SK-N-SH (cell line): ENCODE data around the gene KCNA10. TPM values are rescaled to one million over a fixed set of nuclear protein-coding genes. Genes with fewer than 3 reads are reported as not detected.

ENCODE experiments used
- CTCF ChIA-PET: fragments of 300-600, 350-600 bp; formaldehyde crosslinking; extraction: SDS; loops from one replicate; lab custom pipeline; 2021; lab: Yijun Ruan, JAX
- POLR2A ChIA-PET: fragments of 350-600 bp; sonication (Branson Sonifier 250); formaldehyde crosslinking; extraction: SDS; loops from one replicate; lab custom pipeline; 2020; ENCODE audit warnings: antibody characterized with exemption, inconsistent platforms; lab: Yijun Ruan, JAX
- DNase-seq: peaks from one replicate; pipeline ENCODE4 v3.0.0; 2012
- H2AFZ ChIP-seq: fragments of 200-600 bp; sonication (generic); 2 replicates; pipeline ENCODE4 v1.8.1; 2016; ENCODE audit warnings: antibody characterized with exemption, mild to moderate bottlenecking, low read depth
- H3F3A ChIP-seq: fragments of 200-600 bp; sonication (generic); replicated peaks from 2 replicates; pipeline ENCODE3; 2016; ENCODE audit warnings: antibody characterized with exemption, mild to moderate bottlenecking; ENCODE audit not compliant: insufficient read depth
- H3K27ac ChIP-seq, 2 experiments: fragments of 200-500 bp in 1 of 2; fragments of 200-600 bp in 1 of 2; sonication (Bioruptor generic) in 1 of 2; sonication (generic), shearing (Covaris generic) in 1 of 2; 2 replicates each; pipeline versions ENCODE4 v1.5.1 to v1.6.1; 2014 to 2016; ENCODE audit warnings: low read depth in 2 of 2, inconsistent platforms in 1 of 2, low read length in 1 of 2, mild to moderate bottlenecking in 1 of 2, mixed read lengths in 1 of 2
- H3K27me3 ChIP-seq: fragments of 200-600 bp; sonication (generic), shearing (Covaris generic); 2 replicates; pipeline ENCODE4 v1.6.1; 2016; ENCODE audit warnings: mixed run types; ENCODE audit not compliant: insufficient read depth
- H3K36me3 ChIP-seq, 2 experiments: fragments of 200-500 bp in 1 of 2; fragments of 200-600 bp in 1 of 2; sonication (Bioruptor generic) in 1 of 2; sonication (generic) in 1 of 2; replicated peaks in 1 of 2; 2 replicates each; pipeline versions ENCODE3 to v1.5.1; 2014 to 2016; ENCODE audit warnings: low read length in 1 of 2, mild to moderate bottlenecking in 1 of 2; ENCODE audit not compliant: insufficient read depth in 2 of 2, control insufficient read depth in 1 of 2
- H3K4me1 ChIP-seq, 2 experiments: fragments of 200-500 bp in 1 of 2; fragments of 200-600 bp in 1 of 2; sonication (Bioruptor generic) in 1 of 2; sonication (generic), shearing (Covaris generic) in 1 of 2; 2 replicates each; pipeline versions ENCODE4 v1.5.1 to v1.6.1; 2014 to 2016; ENCODE audit warnings: low read depth in 1 of 2, low read length in 1 of 2, mixed run types in 1 of 2; ENCODE audit not compliant: insufficient read depth in 2 of 2, control insufficient read depth in 1 of 2
- H3K4me2 ChIP-seq: fragments of 200-600 bp; sonication (generic), shearing (Covaris generic); 2 replicates; pipeline ENCODE4 v1.6.1; 2017; ENCODE audit warnings: mixed run types
- H3K4me3 ChIP-seq, 2 experiments: fragments of 200-500 bp in 1 of 2; fragments of 200-600 bp in 1 of 2; sonication (Bioruptor generic) in 1 of 2; sonication (generic), shearing (Covaris generic) in 1 of 2; 2 replicates each; pipeline versions ENCODE4 v1.5.1 to v1.8.1; 2014 to 2016; ENCODE audit warnings: low read depth in 2 of 2, inconsistent platforms in 1 of 2, low read length in 1 of 2, mild to moderate bottlenecking in 1 of 2, mixed read lengths in 1 of 2, moderate library complexity in 1 of 2
- H3K79me2 ChIP-seq: fragments of 200-600 bp; sonication (generic); 2 replicates; pipeline ENCODE4 v1.8.1; 2017; ENCODE audit warnings: mild to moderate bottlenecking; ENCODE audit not compliant: insufficient read depth
- H3K9ac ChIP-seq: fragments of 200-600 bp; sonication (generic); 2 replicates; pipeline ENCODE4 v1.6.1; 2017; ENCODE audit warnings: mixed run types
- H3K9me2 ChIP-seq: fragments of 200-600 bp; sonication (generic); 2 replicates; pipeline ENCODE4 v1.6.1; 2017; ENCODE audit warnings: mixed run types
- H3K9me3 ChIP-seq: fragments of 200-600 bp; sonication (generic); 2 replicates; pipeline ENCODE4 v1.6.1; 2017; ENCODE audit warnings: mixed run types, mild to moderate bottlenecking, moderate library complexity
- H4K20me1 ChIP-seq: fragments of 200-600 bp; sonication (generic); 2 replicates; pipeline ENCODE4 v1.6.1; 2017; ENCODE audit warnings: mild to moderate bottlenecking, mixed run types; ENCODE audit not compliant: insufficient read depth
- CHD2 ChIP-seq: fragments of 150-350 bp; IDR thresholded peaks from 2 replicates; pipeline ENCODE4 v1.6.1; 2018; ENCODE audit warnings: low read length; ENCODE audit not compliant: partially characterized antibody
- FOXM1 ChIP-seq: IDR thresholded peaks from 2 replicates; pipeline ENCODE4 v1.4.0; 2012; ENCODE audit warnings: low read depth, mild to moderate bottlenecking
- GABPA ChIP-seq: IDR thresholded peaks from 2 replicates; pipeline ENCODE4 v1.4.0; 2012; ENCODE audit warnings: low read depth, mild to moderate bottlenecking
- GATA2 ChIP-seq: sonication (generic); formaldehyde crosslinking; IDR thresholded peaks from 2 replicates; pipeline ENCODE4 v1.5.0; 2020; ENCODE audit warnings: mild to moderate bottlenecking, missing genetic modification reagents
- JUND ChIP-seq: IDR thresholded peaks from 2 replicates; pipeline ENCODE4 v1.4.0; 2012
- MEF2A ChIP-seq: IDR thresholded peaks from 2 replicates; pipeline ENCODE4 v1.4.0; 2012; ENCODE audit warnings: low read depth, borderline replicate concordance
- NFIC ChIP-seq: IDR thresholded peaks from 2 replicates; pipeline ENCODE4 v1.4.0; 2012; ENCODE audit warnings: borderline replicate concordance
- NRF1 ChIP-seq: IDR thresholded peaks from 2 replicates; pipeline ENCODE4 v1.6.1; 2012; ENCODE audit warnings: low read depth, mild to moderate bottlenecking, low read length
- RAD21 ChIP-seq: IDR thresholded peaks from 2 replicates; pipeline ENCODE4 v1.6.1; 2012; ENCODE audit warnings: mild to moderate bottlenecking, low read length
- RCOR1 ChIP-seq: fragments of 150-350 bp; IDR thresholded peaks from 2 replicates; pipeline ENCODE4 v1.6.1; 2017; ENCODE audit warnings: antibody characterized with exemption, low read length
- RXRA ChIP-seq: IDR thresholded peaks from 2 replicates; pipeline ENCODE4 v1.4.0; 2012; ENCODE audit warnings: low read depth, mild to moderate bottlenecking, borderline replicate concordance
- SMC3 ChIP-seq: IDR thresholded peaks from 2 replicates; pipeline ENCODE4 v1.6.1; 2012; ENCODE audit warnings: low read depth, low read length, improper control_type of control experiment
- TCF12 ChIP-seq: IDR thresholded peaks from 2 replicates; pipeline ENCODE4 v1.4.0; 2012
- WGBS: methylation state at CpG from one replicate; pipeline ENCODE4 v1.1.6; 2017; ENCODE audit warnings: low lambda C conversion rate; 5-methylcytosine and 5-hydroxymethylcytosine counted together
- polyA plus RNA-seq, 3 experiments: library from polyadenylated mRNA; depleted of rRNA; stranded (reverse); fragments of >200 nt; gene quantifications; 2 replicates each; pipeline ENCODE4 v1.2.3, GENCODE V29; 2012
- TF ChIP-seq, protein P1 (sequence below): IDR thresholded peaks from 2 replicates; pipeline ENCODE4 v1.6.1; 2012; ENCODE audit warnings: mild to moderate bottlenecking, low read depth, low read length, moderate library complexity
- TF ChIP-seq, protein P2 (sequence below): fragments of 150-350 bp; IDR thresholded peaks from 2 replicates; pipeline ENCODE4 v1.6.1; 2017; ENCODE audit warnings: antibody characterized with exemption, low read length, low read depth, borderline replicate concordance
- TF ChIP-seq, protein P3 (sequence below): fragments of 200-600 bp; sonication (generic); IDR thresholded peaks from 2 replicates; pipeline ENCODE4 v1.6.1; 2017; ENCODE audit warnings: antibody characterized with exemption, mild to moderate bottlenecking, moderate library complexity

KCNA10 gene
- polyA plus RNA-seq, 1 of the 3 experiments (the other 2 are of a cell fraction) = not detected

GRCh38 chr1:110477967-110478640, 40.9 kb downstream of the KCNA10 start:
- Histone ChIP-seq H3K27me3 (no peaks in the 10 kb centered on the region), H3K4me1 (peaks cover 2 to 15% of the 10 kb centered on the region in 2 experiments; a peak in 2 of 4 replicates), H3F3A (peaks cover 8% of the 10 kb centered on the region), H3K4me2 (no peak overlapping the region), H3K4me3 (no peak overlapping the region; a peak in 1 of 4 replicates), H2AFZ (no peak overlapping the region), H3K9me3 (no peaks in the 10 kb centered on the region), H3K27ac (peak overlapping the region in 1 of 2 experiments; percentile 28; a peak in 1 of 4 replicates), H3K36me3 (no peaks in the 10 kb centered on the region), H4K20me1 (no peaks in the 10 kb centered on the region), H3K9ac (no peak overlapping the region), H3K9me2 (no peaks in the 10 kb centered on the region), H3K79me2 (no peaks in the 10 kb centered on the region)
- POLR2A ChIA-PET = no interaction called here
- DNase-seq = no peak
- TF ChIP-seq GABPA (no peak), GATA2 (CRISPR knock-in tag) (no peak), FOXM1 (no peak), RCOR1 (no peak), TCF12 (no peak), NRF1 (no peak), SMC3 (no peak), CHD2 (no peak), RAD21 (no peak), JUND (no peak), RXRA (no peak), NFIC (no peak), MEF2A (no peak)
- TF ChIP-seq, protein P1, sequence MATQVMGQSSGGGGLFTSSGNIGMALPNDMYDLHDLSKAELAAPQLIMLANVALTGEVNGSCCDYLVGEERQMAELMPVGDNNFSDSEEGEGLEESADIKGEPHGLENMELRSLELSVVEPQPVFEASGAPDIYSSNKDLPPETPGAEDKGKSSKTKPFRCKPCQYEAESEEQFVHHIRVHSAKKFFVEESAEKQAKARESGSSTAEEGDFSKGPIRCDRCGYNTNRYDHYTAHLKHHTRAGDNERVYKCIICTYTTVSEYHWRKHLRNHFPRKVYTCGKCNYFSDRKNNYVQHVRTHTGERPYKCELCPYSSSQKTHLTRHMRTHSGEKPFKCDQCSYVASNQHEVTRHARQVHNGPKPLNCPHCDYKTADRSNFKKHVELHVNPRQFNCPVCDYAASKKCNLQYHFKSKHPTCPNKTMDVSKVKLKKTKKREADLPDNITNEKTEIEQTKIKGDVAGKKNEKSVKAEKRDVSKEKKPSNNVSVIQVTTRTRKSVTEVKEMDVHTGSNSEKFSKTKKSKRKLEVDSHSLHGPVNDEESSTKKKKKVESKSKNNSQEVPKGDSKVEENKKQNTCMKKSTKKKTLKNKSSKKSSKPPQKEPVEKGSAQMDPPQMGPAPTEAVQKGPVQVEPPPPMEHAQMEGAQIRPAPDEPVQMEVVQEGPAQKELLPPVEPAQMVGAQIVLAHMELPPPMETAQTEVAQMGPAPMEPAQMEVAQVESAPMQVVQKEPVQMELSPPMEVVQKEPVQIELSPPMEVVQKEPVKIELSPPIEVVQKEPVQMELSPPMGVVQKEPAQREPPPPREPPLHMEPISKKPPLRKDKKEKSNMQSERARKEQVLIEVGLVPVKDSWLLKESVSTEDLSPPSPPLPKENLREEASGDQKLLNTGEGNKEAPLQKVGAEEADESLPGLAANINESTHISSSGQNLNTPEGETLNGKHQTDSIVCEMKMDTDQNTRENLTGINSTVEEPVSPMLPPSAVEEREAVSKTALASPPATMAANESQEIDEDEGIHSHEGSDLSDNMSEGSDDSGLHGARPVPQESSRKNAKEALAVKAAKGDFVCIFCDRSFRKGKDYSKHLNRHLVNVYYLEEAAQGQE = no peak
- TF ChIP-seq, protein P2, sequence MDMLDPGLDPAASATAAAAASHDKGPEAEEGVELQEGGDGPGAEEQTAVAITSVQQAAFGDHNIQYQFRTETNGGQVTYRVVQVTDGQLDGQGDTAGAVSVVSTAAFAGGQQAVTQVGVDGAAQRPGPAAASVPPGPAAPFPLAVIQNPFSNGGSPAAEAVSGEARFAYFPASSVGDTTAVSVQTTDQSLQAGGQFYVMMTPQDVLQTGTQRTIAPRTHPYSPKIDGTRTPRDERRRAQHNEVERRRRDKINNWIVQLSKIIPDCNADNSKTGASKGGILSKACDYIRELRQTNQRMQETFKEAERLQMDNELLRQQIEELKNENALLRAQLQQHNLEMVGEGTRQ = no peak
- TF ChIP-seq, protein P3, sequence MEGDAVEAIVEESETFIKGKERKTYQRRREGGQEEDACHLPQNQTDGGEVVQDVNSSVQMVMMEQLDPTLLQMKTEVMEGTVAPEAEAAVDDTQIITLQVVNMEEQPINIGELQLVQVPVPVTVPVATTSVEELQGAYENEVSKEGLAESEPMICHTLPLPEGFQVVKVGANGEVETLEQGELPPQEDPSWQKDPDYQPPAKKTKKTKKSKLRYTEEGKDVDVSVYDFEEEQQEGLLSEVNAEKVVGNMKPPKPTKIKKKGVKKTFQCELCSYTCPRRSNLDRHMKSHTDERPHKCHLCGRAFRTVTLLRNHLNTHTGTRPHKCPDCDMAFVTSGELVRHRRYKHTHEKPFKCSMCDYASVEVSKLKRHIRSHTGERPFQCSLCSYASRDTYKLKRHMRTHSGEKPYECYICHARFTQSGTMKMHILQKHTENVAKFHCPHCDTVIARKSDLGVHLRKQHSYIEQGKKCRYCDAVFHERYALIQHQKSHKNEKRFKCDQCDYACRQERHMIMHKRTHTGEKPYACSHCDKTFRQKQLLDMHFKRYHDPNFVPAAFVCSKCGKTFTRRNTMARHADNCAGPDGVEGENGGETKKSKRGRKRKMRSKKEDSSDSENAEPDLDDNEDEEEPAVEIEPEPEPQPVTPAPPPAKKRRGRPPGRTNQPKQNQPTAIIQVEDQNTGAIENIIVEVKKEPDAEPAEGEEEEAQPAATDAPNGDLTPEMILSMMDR = no peak
- CTCF ChIA-PET = interaction anchor here (0.7 to 13.4 kb wide), 5 partner anchors 11 to 305 kb away, joined by 3 to 132 read pairs (median 4); no protein-coding TSS in a partner anchor
- WGBS = 77% methylated on average over 3 of the region's 3 CpGs
